Spleen (tissue), 11 donors: ENCODE measurements around the gene UNC79. TPM values are rescaled to one million over a fixed set of nuclear protein-coding genes. Genes with fewer than 3 reads are reported as not detected.
A peak's percentile ranks its signal among the peaks of the same experiment; 100 is the strongest.

Experiments used
- DNase-seq: peaks from one replicate; pipeline ENCODE4 v3.0.0-alpha.2; 2020
- H3K27ac ChIP-seq, 8 donors: fragments of 200-600 bp; sonication (generic) in 7 of 8; 1 replicate in 4 of 8; 2 replicates in 4 of 8; pipeline versions ENCODE4 v1.5.0 to v1.8.0; 2016 to 2021; ENCODE audit warnings: inconsistent platforms in 4 of 8, mild to moderate bottlenecking in 4 of 8, moderate library complexity in 1 of 8
- H3K27me3 ChIP-seq, 7 donors: fragments of 200-600 bp; sonication (generic) in 6 of 7; replicated peaks in 1 of 7; 1 replicate in 4 of 7; 2 replicates in 3 of 7; pipeline versions ENCODE4 v1.5.0 to v1.8.0; 2016 to 2021; ENCODE audit warnings: inconsistent platforms in 3 of 7, mild to moderate bottlenecking in 1 of 7
- H3K36me3 ChIP-seq, 6 donors: fragments of 200-600 bp; sonication (generic) in 5 of 6; 1 replicate in 4 of 6; 2 replicates in 2 of 6; pipeline versions ENCODE4 v1.5.0 to v1.8.0; 2016 to 2021; ENCODE audit warnings: inconsistent platforms in 2 of 6
- H3K4me1 ChIP-seq, 6 donors: fragments of 200-600 bp; sonication (generic) in 5 of 6; 1 replicate in 3 of 6; 2 replicates in 3 of 6; pipeline versions ENCODE4 v1.5.0 to v1.8.0; 2016 to 2021; ENCODE audit warnings: inconsistent platforms in 3 of 6
- H3K4me3 ChIP-seq, 8 donors: fragments of 200-600 bp; sonication (generic) in 7 of 8; 1 replicate in 4 of 8; 2 replicates in 4 of 8; pipeline versions ENCODE4 v1.5.0 to v1.8.0; 2016 to 2021; ENCODE audit warnings: inconsistent platforms in 4 of 8, mild to moderate bottlenecking in 4 of 8, moderate library complexity in 2 of 8
- H3K9me3 ChIP-seq, 8 donors: fragments of 200-600 bp; sonication (generic) in 7 of 8; 1 replicate in 4 of 8; 2 replicates in 4 of 8; pipeline versions ENCODE4 v1.5.0 to v1.8.0; 2016 to 2021; ENCODE audit warnings: inconsistent platforms in 4 of 8
- POLR2A ChIP-seq, 3 donors: fragments of 450-650 bp; IDR thresholded peaks; one replicate each; pipeline ENCODE4 v1.5.1; 2017; ENCODE audit warnings: antibody characterized with exemption in 3 of 3, mild to moderate bottlenecking in 1 of 3
- POLR2AphosphoS5 ChIP-seq, 3 donors: sonication (generic); formaldehyde crosslinking; IDR thresholded peaks; one replicate each; pipeline ENCODE4 v1.5.1; 2017; ENCODE audit warnings: antibody characterized with exemption in 3 of 3
- WGBS, 5 donors: extraction: QIAGEN DNeasy Blood & Tissue Kit in 3 of 5; methylation state at CpG; one replicate each; pipeline versions ENCODE4 v1.1.5 to v1.1.7; 2013 to 2018; 5-methylcytosine and 5-hydroxymethylcytosine counted together
- intact Hi-C: fragments of 100-400 bp; cut with DNase I; formaldehyde crosslinking; loops from one replicate; pipeline ENCODE4 v1.15.0; 2023; ENCODE audit warnings: low total_unique reads
- polyA plus RNA-seq, 3 donors: library from polyadenylated mRNA; stranded (reverse); fragments of 200-250 nt; gene quantifications; one replicate each; pipeline ENCODE4 v1.2.1, GENCODE V29; 2013
- total RNA-seq, 7 donors: library from RNA; depleted of rRNA in 3 of 7; stranded (reverse); fragments of >200 nt in 3 of 7; fragmentation: NEBNext Ultra II Directional in 4 of 7; extraction: Animal tissue kit (Norgen Biotek cat#: 25700) in 4 of 7; gene quantifications; one replicate each; pipeline versions ENCODE4 v1.1.0 to v1.2.1, GENCODE V29; 2016 to 2021
- TF ChIP-seq, protein P1 (sequence below), 11 experiments: fragments of 200-600 bp in 7 of 11; fragments of 450-650 bp in 4 of 11; sonication (generic) in 4 of 11; IDR thresholded peaks in 8 of 11; conservative IDR thresholded peaks in 3 of 11; 1 replicate in 7 of 11; 2 replicates in 4 of 11; pipeline versions ENCODE4 v1.4.0 to v1.8.0; 2016 to 2021; ENCODE audit warnings: antibody characterized with exemption in 11 of 11, inconsistent platforms in 4 of 11, mild to moderate bottlenecking in 1 of 11
- donor health status: healthy with polysubstance abuse.
- donor health status: DM: no; HTN: no; CAD: no; lungs with moderate emphysema.
- donor health status: DM: no; HTN: no; CAD: no.
- donor health status: Bipolar disorder and iron deficiency.
- donor health status: healthy.
- donor health status: DM: no; HTN: no; CAD: no.
- donor health status: DM: yes; HTN: yes; CAD: no.

The UNC79 gene
- total and polyA plus RNA-seq, 10 donors, result 0.03 to 0.24 (median 0.08) TPM; not detected in 2

DNA sequence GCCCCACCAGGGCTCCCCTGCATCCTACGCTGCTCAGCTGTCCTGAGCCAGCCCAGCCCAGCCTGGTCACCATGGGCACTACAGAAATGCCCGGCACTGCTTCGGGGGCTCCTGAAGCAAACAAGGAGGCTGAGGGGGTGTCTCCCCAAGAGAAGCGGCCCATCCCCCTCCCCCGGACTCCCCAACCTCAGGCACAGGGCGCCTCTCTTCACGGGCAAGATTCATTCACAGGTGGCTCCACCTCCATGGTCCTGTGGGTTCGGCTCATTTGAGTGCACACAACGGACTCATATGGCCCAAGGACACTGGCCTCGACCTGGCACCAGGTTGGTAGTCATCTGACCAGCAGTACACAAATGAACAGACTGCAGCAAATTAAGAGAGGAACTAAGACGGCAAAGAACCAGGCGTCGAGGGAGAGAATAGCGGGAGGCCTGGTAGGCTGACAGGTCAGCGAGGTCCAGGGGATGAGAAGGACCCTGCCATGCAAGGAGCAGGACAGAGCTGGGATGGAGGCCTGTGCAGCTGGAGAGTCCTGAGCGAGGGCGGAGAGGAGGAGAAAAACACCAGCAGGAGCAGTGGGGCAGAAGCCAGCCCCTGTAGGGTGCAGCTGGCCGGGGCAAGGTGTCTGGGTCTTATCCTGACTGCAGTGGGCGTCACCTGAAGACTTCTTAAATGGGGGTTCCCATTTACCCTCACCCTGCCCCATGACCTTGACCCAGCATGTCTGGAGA lies 297.3 kb downstream of the UNC79 start:
- no peak for DNase-seq
- WGBS, 5 donors, result 78 to 92% (median 87%) methylated on average over 19 of the region's 19 CpGs
- Histone ChIP-seq H3K4me1 (no peaks in the 10 kb centered on the region), H3K4me3 (no peak overlapping the region), H3K36me3 (no peaks in the 10 kb centered on the region), H3K9me3 (no peaks in the 10 kb centered on the region), H3K27me3 (peaks cover 0 to 24% (median 0%) of the 10 kb centered on the region in 7 donors), H3K27ac (no peak overlapping the region)
- intact Hi-C loops, result no loop called here
- TF ChIP-seq, protein P1, sequence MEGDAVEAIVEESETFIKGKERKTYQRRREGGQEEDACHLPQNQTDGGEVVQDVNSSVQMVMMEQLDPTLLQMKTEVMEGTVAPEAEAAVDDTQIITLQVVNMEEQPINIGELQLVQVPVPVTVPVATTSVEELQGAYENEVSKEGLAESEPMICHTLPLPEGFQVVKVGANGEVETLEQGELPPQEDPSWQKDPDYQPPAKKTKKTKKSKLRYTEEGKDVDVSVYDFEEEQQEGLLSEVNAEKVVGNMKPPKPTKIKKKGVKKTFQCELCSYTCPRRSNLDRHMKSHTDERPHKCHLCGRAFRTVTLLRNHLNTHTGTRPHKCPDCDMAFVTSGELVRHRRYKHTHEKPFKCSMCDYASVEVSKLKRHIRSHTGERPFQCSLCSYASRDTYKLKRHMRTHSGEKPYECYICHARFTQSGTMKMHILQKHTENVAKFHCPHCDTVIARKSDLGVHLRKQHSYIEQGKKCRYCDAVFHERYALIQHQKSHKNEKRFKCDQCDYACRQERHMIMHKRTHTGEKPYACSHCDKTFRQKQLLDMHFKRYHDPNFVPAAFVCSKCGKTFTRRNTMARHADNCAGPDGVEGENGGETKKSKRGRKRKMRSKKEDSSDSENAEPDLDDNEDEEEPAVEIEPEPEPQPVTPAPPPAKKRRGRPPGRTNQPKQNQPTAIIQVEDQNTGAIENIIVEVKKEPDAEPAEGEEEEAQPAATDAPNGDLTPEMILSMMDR (IDR thresholded peaks at IDR 0.05 in 8 of 11, conservative IDR thresholded peaks at IDR 0.05 in 3 of 11), result no peak
- TF ChIP-seq POLR2AphosphoS5 (IDR thresholded peaks at IDR 0.05), result no peak
- TF ChIP-seq POLR2A (IDR thresholded peaks at IDR 0.05), result no peak

DNA sequence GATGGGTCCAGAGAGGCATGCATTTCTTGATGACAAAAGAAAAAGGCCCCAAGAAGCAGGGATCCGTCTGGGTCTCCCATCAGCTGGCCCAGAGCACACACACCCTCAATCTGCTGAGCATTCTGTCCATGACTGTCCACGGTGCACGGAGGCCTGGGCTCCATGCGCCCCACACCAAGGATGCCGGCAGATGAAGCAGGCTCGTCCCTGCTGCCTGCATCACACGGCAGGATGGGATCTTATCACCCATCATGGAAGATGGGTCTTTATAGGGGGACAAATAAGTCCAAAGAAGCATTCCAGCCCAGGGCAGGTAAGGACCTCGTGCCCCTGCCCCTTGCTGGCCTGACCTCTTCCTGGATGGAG lies 297.9 kb downstream of the UNC79 start:
- Histone ChIP-seq H3K9me3 (no peaks in the 10 kb centered on the region), H3K27me3 (peaks cover 0 to 24% (median 0%) of the 10 kb centered on the region in 7 donors), H3K36me3 (no peaks in the 10 kb centered on the region), H3K4me1 (no peaks in the 10 kb centered on the region), H3K27ac (no peak overlapping the region), H3K4me3 (no peak overlapping the region)
- intact Hi-C loops, result no loop called here
- peak; percentile 58 for DNase-seq
- WGBS, 5 donors, result 80 to 95% (median 87%) methylated on average over 7 to 8 of the region's 8 CpGs
- TF ChIP-seq, protein P1 (IDR thresholded peaks at IDR 0.05 in 8 of 11, conservative IDR thresholded peaks at IDR 0.05 in 3 of 11), result no peak
- TF ChIP-seq POLR2AphosphoS5 (IDR thresholded peaks at IDR 0.05), result no peak
- no peak for TF ChIP-seq POLR2A (IDR thresholded peaks at IDR 0.05)

DNA sequence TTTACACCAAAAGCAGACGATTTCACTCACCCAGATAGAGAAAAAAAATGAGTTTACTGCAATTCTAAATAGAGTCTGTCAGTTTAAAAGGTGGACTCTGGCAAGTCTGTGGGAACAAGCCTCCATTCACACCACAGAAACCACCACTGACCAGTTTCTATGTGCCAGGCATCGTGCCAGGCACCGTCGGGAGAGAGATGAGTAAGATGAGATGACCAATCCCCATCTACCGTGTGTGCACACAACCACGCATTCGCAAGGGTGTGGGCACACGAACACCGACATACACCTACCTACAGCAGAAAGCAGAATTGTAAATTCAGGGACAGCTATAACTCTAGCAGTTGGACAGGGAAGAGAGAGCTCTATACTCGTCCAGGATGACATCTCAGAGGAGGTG lies 299.3 kb downstream of the UNC79 start:
- H3K4me3 ChIP-seq, result no peak overlapping the region
- no peaks in the 10 kb centered on the region for H3K36me3 ChIP-seq
- peaks cover 0 to 19% (median 0%) of the 10 kb centered on the region in 7 donors for H3K27me3 ChIP-seq
- no peak overlapping the region for H3K27ac ChIP-seq
- H3K4me1 ChIP-seq, result no peaks in the 10 kb centered on the region
- peak; percentile 19 for DNase-seq
- TF ChIP-seq POLR2AphosphoS5 (IDR thresholded peaks at IDR 0.05) (no peak), POLR2A (IDR thresholded peaks at IDR 0.05) (no peak)
- TF ChIP-seq, protein P1 (IDR thresholded peaks at IDR 0.05 in 8 of 11, conservative IDR thresholded peaks at IDR 0.05 in 3 of 11), result no peak
- H3K9me3 ChIP-seq, result no peaks in the 10 kb centered on the region
- WGBS, 5 donors, result 68 to 83% (median 80%) methylated on average over 10 of the region's 10 CpGs
- intact Hi-C loops, result no loop called here

DNA sequence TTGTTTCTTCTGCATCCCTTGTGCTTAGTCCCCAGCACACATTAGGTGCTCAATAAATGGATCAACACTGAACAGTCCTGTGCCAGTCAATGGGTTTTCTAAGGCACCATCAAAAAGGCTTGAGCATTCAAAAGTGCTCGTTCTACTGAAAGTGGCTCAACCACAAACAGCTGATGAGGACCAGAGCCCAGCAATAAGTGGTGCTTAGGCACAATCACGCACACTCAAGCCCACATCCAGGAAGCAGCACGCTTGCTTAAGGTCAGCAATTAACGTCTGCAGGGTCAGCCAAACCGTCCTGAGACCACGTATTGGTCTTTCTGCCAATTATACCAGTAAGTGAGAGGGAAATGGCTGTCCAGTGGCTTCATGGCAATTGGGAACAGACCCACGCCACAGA lies 301.0 kb downstream of the UNC79 start:
- TF ChIP-seq POLR2AphosphoS5 (IDR thresholded peaks at IDR 0.05) (no peak), POLR2A (IDR thresholded peaks at IDR 0.05) (no peak)
- TF ChIP-seq, protein P1 (IDR thresholded peaks at IDR 0.05 in 8 of 11, conservative IDR thresholded peaks at IDR 0.05 in 3 of 11), result no peak
- H3K27ac ChIP-seq, result no peak overlapping the region
- no peak overlapping the region for H3K4me3 ChIP-seq
- intact Hi-C loops, result no loop called here
- peaks cover 0 to 22% (median 0%) of the 10 kb centered on the region in 7 donors for H3K27me3 ChIP-seq
- DNase-seq, result no peak
- whole genome bisulfite sequencing, 5 donors, result 24 to 40% (median 30%) methylated on average over 7 of the region's 7 CpGs
- H3K9me3 ChIP-seq, result no peaks in the 10 kb centered on the region
- no peaks in the 10 kb centered on the region for H3K36me3 ChIP-seq
- no peaks in the 10 kb centered on the region for H3K4me1 ChIP-seq
